Karpas-422 (cell line): ENCODE data around the gene MYOZ1. TPM values are rescaled to one million over a fixed set of nuclear protein-coding genes. Genes with fewer than 3 reads are reported as not detected.
"Not testable (repeated sequence)": the region's sequence is repeated elsewhere in the genome, so short reads cannot be mapped to it uniquely, and the experiment has no call there.

ENCODE experiments used
- DNase-seq: peaks from one replicate; pipeline ENCODE4 v3.0.0-alpha.2; 2015
- H2AFZ ChIP-seq: fragments of 200-600 bp; sonication (generic); 2 replicates; pipeline ENCODE4 v1.6.1; 2014; ENCODE audit warnings: antibody characterized with exemption, low read length, mixed read lengths
- H3K27ac ChIP-seq: fragments of 200-600 bp; sonication (generic); 2 replicates; pipeline ENCODE4 v1.5.1; 2014; ENCODE audit warnings: mild to moderate bottlenecking, low read length, moderate library complexity
- H3K27me3 ChIP-seq: fragments of 200-600 bp; sonication (generic); 2 replicates; pipeline ENCODE4 v1.6.1; 2014; ENCODE audit warnings: low read length, mixed read lengths
- H3K36me3 ChIP-seq: fragments of 200-600 bp; sonication (generic); 2 replicates; pipeline ENCODE4 v1.6.1; 2014; ENCODE audit warnings: low read length, mixed read lengths; ENCODE audit not compliant: insufficient read depth
- H3K4me1 ChIP-seq: fragments of 200-600 bp; sonication (generic); 2 replicates; pipeline ENCODE4 v1.6.1; 2014; ENCODE audit warnings: mild to moderate bottlenecking, low read length, mixed read lengths
- H3K4me2 ChIP-seq: fragments of 200-600 bp; sonication (generic); 2 replicates; pipeline ENCODE4 v1.6.1; 2014; ENCODE audit warnings: low read length, low read depth, mild to moderate bottlenecking; ENCODE audit not compliant: poor library complexity, severe bottlenecking
- H3K4me3 ChIP-seq: fragments of 200-600 bp; sonication (generic); 2 replicates; pipeline ENCODE4 v1.5.1; 2014; ENCODE audit warnings: mild to moderate bottlenecking, antibody characterized with exemption, low read length, mixed read lengths
- H3K79me2 ChIP-seq: fragments of 200-600 bp; sonication (generic); 2 replicates; pipeline ENCODE4 v1.6.1; 2014; ENCODE audit warnings: mild to moderate bottlenecking, low read length, mixed read lengths
- H3K9ac ChIP-seq: fragments of 200-600 bp; sonication (generic); 2 replicates; pipeline ENCODE4 v1.6.0; 2014; ENCODE audit warnings: low read length
- H3K9me2 ChIP-seq: fragments of 200-600 bp; sonication (generic), shearing (Covaris generic); replicated peaks from 2 replicates; pipeline ENCODE4 v1.6.0; 2014; ENCODE audit warnings: mild to moderate bottlenecking, low read length, moderate library complexity; ENCODE audit not compliant: insufficient read depth
- H3K9me3 ChIP-seq: fragments of 300-700, 200-600 bp; sonication (generic); 2 replicates; pipeline ENCODE4 v1.6.1; 2014; ENCODE audit warnings: low read length, mixed read lengths
- H4K20me1 ChIP-seq: fragments of 200-600 bp; sonication (generic); 2 replicates; pipeline ENCODE4 v1.6.1; 2014; ENCODE audit warnings: mild to moderate bottlenecking, antibody characterized with exemption, low read length, low read depth; ENCODE audit not compliant: insufficient read depth
- total RNA-seq: library from RNA; depleted of rRNA; stranded (reverse); fragments of >200 nt; shearing (Covaris generic); gene quantifications from 2 replicates; pipeline ENCODE4 v1.2.3, GENCODE V29; 2014; ENCODE audit warnings: low replicate concordance

MYOZ1 gene
- total RNA-seq, 1 experiment from 2014 or later: not detected

DNA sequence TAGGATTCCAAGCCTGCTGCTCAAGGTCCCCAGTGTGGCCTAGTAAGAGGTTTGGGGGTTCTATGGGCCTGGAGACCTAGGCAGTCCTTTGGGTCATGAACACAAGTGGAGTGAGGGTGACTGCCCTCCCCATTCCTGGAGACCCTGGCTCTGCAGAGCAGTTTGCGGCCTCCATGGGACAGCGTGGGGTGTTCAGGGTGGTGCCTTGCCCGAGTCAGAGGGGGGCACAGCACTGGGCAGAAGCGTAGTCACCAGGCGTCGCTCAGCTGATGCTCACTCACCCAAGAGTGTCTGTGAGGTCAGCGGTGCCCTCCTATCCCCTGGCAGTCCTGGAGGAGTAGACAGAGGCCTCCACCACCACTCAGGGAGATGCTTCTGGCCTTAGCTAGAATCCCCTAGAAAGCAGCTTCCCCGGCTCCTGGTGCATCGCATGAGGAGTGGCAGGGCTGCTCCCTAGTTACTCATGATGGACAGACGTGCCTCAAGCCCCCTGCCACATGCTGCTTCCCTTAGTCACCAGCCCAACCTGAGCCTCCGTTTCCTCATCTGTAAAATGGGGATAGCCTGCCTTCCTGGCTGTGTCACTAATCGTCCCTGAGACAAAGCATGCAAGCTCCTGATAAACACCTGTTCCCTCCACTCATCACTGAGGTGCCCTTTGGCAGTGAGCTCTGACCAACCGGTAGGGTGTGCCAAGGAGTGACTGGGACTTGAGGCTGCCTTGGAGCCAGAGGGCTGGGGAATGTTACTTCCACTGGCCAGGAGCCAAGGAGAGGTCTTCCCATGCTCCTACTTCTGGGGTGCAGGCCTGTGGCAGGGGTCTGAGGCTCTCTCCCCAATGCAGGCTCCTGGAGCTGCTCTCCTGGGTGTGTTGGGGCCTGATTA lies 23.1 kb upstream of the MYOZ1 start:
- peak; percentile 28 for DNase-seq
- not testable (repeated sequence) for H3K27ac ChIP-seq, H3K9ac ChIP-seq, H3K4me3 ChIP-seq, H2AFZ ChIP-seq, H3K79me2 ChIP-seq, H3K9me3 ChIP-seq, H3K27me3 ChIP-seq, H3K4me2 ChIP-seq, H3K9me2 ChIP-seq, H3K4me1 ChIP-seq, H3K36me3 ChIP-seq, H4K20me1 ChIP-seq

DNA sequence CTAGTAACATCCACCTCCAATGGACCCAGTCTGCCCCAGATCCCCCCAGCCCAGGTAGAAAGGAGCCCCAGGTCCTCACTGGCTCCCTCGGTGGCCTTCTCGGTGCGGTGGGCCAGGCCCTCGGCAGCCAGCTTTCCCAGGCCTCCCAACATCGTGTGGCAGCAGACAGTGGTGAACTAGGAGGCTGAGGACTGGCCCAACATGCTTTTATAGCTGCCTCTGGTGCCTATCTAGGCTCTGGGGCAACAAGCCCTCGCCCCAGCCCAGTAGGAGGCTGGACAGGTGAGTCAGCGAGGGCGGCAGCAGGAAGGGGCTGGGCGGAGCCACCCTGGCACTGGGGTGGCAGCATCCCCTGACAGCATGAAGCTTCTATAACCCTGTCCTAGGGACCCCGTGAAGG lies 22.3 kb upstream of the MYOZ1 start:
- DNase-seq, H3K9me3 ChIP-seq, H2AFZ ChIP-seq, H3K4me1 ChIP-seq, H3K9me2 ChIP-seq, H3K27me3 ChIP-seq, H3K27ac ChIP-seq, H3K9ac ChIP-seq, H4K20me1 ChIP-seq, H3K36me3 ChIP-seq, H3K79me2 ChIP-seq, H3K4me2 ChIP-seq, H3K4me3 ChIP-seq: not testable (repeated sequence)

DNA sequence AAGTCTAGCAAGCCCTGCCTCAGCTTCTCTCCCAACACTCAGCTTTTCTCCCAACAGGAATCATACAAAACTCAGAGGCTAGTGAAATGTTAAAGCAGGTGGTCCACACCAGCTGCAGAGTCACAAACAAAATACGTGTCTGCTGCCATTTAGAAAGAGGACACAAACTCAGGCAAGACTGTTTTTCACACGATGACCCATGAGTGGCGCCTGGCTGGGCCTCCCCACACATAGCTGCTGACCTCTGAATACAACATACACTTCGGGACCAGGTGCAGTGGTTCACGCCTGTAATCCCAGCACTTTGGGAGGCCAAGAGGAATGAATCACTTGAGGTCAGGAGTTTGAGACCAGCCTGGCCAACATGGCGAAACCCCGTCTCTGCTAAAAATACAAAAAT lies 21.4 kb upstream of the MYOZ1 start:
- H3K4me1 ChIP-seq, H3K4me3 ChIP-seq, H3K9ac ChIP-seq, H3K27me3 ChIP-seq, H3K9me3 ChIP-seq, H2AFZ ChIP-seq, H3K36me3 ChIP-seq, H3K9me2 ChIP-seq, H3K79me2 ChIP-seq, H4K20me1 ChIP-seq, H3K27ac ChIP-seq, DNase-seq, H3K4me2 ChIP-seq: not testable (repeated sequence)

DNA sequence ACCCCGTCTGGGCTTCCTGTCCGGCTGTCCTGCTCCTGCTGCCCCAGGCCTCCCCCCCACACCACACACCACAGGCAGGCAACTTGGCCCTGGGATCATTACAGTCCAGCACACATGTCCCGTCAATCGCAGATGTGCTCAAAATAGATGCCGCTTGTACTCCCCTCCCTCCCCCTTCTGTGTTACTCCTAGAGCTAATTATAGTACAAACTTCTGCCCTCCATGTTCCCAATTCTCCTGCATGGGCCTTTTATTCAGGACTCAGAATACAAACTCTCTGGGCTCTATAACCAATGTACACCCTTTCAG lies 14.7 kb upstream of the MYOZ1 start, which contains the start of gene SYNPO2L:
TSS of gene SYNPO2L (minus strand) at position 40 of the 309 bp plus-strand sequence. CDS start 107 bp downstream, outside the sequence.
- Histone ChIP-seq H3K27ac (no peak within 1 kb of the TSS), H2AFZ (no peak within 1 kb of the TSS), H3K9ac (no peak within 1 kb of the TSS)

DNA sequence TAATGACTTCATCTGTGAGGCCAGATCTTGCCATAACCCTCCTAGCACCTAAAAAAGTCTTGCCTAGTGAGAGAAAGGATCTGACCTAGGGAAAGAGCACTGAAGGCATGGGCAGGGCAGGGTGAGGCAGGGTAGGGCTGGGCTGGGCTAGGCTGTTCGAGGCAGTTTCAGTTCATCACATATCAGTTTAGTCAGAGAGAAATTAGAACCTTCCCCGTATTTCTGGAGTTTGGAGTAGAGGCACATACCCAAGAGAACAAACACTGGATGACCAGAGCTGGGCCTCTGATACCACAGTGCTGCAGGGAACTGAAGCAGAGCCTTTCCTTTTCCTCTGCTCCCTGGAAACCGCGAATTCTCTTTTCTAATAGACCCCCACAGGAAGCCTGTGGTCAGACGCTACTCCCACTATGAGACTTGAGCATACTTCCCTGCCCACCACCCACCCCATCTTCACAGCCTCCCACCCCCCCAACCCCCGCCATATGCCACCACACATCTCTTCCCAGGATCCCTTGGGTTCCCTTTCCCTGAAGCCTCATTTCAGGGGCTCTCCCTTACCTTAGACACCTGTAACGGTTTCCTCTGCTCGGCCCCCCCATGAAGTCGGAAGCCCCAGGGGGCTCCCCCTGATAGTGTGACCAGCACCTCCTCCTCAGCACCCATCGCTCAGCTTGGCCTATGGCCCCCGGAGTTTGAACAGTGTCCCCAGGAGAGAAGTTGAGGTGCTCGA lies 14.1 kb upstream of the MYOZ1 start:
- Histone ChIP-seq H3K36me3 (no peaks in the 10 kb centered on the region), H3K27me3 (no peaks in the 10 kb centered on the region), H3K9ac (no peak overlapping the region), H3K79me2 (no peaks in the 10 kb centered on the region), H3K4me3 (no peak overlapping the region), H3K4me2 (no peak overlapping the region), H3K9me3 (no peaks in the 10 kb centered on the region), H3K27ac (no peak overlapping the region), H2AFZ (no peak overlapping the region), H3K4me1 (peaks cover 7% of the 10 kb centered on the region; the same call in 1 of the 2 replicates), H4K20me1 (no peaks in the 10 kb centered on the region), H3K9me2 (no peaks in the 10 kb centered on the region)
- peak; percentile 21 for DNase-seq

More for the DNA sequence above, 14.7 kb upstream of the MYOZ1 start, which contains the start of gene SYNPO2L:
- Histone ChIP-seq H3K9me3 (no peaks in the 10 kb centered on the region), H3K27me3 (no peaks in the 10 kb centered on the region), H3K79me2 (no peaks in the 10 kb centered on the region), H3K4me3 (no peak within 1 kb of the TSS), H3K9me2 (no peaks in the 10 kb centered on the region), H3K4me1 (peaks cover 4% of the 10 kb centered on the region; the same call in 1 of the 2 replicates), H3K36me3 (no peaks in the 10 kb centered on the region), H3K4me2 (no peak within 1 kb of the TSS), H4K20me1 (no peaks in the 10 kb centered on the region)
- DNase-seq: no peak

DNA sequence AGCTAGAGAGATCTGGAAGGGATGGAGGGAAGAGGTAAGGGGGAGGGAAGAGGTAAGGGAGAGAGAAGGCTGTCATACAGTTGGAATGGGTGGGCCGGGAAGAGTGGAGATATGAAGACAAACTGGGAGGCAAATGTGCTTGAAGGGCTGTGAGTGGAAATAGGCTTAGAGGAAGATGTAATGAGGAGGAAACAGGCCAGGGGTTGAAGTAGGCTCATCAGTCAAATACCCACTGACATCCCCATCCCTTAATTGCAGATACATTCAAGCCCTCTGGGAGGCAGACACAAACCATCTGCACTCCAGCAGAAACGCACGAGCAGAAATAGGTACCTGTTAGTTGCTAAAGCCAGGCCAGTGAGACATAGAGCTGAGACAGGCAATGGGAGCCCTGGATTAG lies 12.4 kb upstream of the MYOZ1 start:
- Histone ChIP-seq H3K27ac (no peak overlapping the region), H3K79me2 (no peaks in the 10 kb centered on the region), H3K4me2 (no peak overlapping the region), H3K9ac (no peak overlapping the region), H3K27me3 (no peaks in the 10 kb centered on the region), H3K9me2 (no peaks in the 10 kb centered on the region), H4K20me1 (no peaks in the 10 kb centered on the region), H3K4me3 (no peak overlapping the region), H3K9me3 (no peaks in the 10 kb centered on the region), H3K4me1 (peaks cover 8% of the 10 kb centered on the region; the same call in 1 of the 2 replicates), H2AFZ (no peak overlapping the region; the same call in 1 of the 2 replicates), H3K36me3 (no peaks in the 10 kb centered on the region)
- peak; percentile 79 for DNase-seq

DNA sequence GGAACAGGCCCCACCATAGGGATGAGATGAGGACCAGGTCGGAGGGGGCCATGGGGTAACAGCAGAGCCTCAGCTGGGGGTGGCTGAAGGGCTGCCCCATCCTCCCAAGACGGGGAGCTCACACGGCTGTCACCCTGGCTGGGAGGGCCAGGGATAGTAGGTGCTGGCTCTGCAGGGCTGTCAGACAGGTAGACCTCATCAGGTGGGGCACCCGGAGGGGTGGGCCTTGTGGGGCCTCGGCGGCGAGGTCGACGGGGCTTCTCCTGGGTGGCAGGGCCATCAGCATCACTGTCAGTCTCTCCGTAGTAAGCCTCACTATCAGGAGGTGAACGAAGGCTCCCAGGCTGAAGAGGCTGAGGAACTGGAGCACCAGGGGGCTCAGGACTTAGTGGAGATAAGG lies 11.9 kb upstream of the MYOZ1 start:
- no peak overlapping the region for H3K4me2 ChIP-seq
- no peaks in the 10 kb centered on the region for H4K20me1 ChIP-seq
- no peak overlapping the region for H2AFZ ChIP-seq
- no peak overlapping the region for H3K27ac ChIP-seq
- H3K9me3 ChIP-seq: no peaks in the 10 kb centered on the region
- H3K27me3 ChIP-seq: no peaks in the 10 kb centered on the region
- no peak overlapping the region for H3K9ac ChIP-seq
- H3K4me1 ChIP-seq: peaks cover 8% of the 10 kb centered on the region; the same call in 1 of the 2 replicates
- H3K36me3 ChIP-seq: no peaks in the 10 kb centered on the region
- no peak overlapping the region for H3K4me3 ChIP-seq
- no peak for DNase-seq
- H3K9me2 ChIP-seq: no peaks in the 10 kb centered on the region
- no peaks in the 10 kb centered on the region for H3K79me2 ChIP-seq

DNA sequence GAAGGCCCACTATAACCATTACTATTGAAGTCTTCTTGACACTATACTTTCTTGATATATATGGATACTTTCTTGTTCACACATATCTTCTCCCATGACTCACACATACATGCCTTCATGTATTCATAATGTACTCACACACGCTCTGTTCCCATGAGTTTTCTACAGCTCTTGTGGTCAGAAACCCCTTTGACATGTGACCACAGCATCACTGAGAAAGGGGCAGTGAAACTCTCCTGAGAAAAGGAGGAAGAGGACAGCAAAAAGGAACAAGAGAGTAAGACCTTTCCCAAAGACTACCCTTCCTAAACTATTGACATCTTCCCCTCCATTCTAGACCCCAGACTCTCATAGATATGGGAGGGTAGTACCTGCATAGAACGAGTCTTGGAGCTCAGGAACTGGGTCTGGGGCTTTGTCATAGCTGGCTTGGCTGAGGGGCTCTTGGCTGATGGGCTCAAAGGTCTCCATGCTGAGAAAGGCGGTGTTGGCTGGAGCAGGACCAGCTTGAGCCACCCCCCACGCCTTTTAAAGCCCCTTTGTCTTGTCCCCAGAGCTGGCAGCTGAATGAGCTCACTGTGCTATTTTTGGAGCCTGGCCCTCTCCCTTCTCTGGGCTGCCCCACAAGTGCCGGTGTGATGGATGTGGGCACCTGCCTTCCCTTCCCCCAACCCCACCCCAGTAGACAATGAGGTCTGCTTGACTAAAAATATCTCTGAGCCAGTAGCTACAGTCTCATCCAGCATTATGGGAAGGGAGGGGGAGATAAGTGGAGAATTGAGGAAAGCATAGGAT lies 9.5 kb upstream of the MYOZ1 start:
- Histone ChIP-seq H3K4me3 (no peak overlapping the region), H3K9me2 (no peaks in the 10 kb centered on the region), H2AFZ (no peak overlapping the region), H3K36me3 (no peaks in the 10 kb centered on the region), H3K79me2 (no peaks in the 10 kb centered on the region), H3K4me2 (no peak overlapping the region), H3K9ac (no peak overlapping the region), H3K27ac (no peak overlapping the region), H4K20me1 (no peaks in the 10 kb centered on the region), H3K9me3 (no peaks in the 10 kb centered on the region), H3K4me1 (peaks cover 8% of the 10 kb centered on the region; the same call in 1 of the 2 replicates), H3K27me3 (no peaks in the 10 kb centered on the region)
- DNase-seq: peak; percentile 34
